ENCODE results near the gene TNNT1.

TNNT1 gene

GRCh38 chr19:55094456-55095259 lies 54.3 kb downstream of the TNNT1 start:
- peaks cover 27% of the 10 kb centered on the region for H3K36me3 ChIP-seq (replicated peaks; ENCODE audit: low read depth, low read length)
- TF ChIP-seq EZH2phosphoT487 (IDR thresholded peaks at IDR 0.05; ENCODE audit: low read depth), result no peak
- TF ChIP-seq, protein P1, sequence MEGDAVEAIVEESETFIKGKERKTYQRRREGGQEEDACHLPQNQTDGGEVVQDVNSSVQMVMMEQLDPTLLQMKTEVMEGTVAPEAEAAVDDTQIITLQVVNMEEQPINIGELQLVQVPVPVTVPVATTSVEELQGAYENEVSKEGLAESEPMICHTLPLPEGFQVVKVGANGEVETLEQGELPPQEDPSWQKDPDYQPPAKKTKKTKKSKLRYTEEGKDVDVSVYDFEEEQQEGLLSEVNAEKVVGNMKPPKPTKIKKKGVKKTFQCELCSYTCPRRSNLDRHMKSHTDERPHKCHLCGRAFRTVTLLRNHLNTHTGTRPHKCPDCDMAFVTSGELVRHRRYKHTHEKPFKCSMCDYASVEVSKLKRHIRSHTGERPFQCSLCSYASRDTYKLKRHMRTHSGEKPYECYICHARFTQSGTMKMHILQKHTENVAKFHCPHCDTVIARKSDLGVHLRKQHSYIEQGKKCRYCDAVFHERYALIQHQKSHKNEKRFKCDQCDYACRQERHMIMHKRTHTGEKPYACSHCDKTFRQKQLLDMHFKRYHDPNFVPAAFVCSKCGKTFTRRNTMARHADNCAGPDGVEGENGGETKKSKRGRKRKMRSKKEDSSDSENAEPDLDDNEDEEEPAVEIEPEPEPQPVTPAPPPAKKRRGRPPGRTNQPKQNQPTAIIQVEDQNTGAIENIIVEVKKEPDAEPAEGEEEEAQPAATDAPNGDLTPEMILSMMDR (IDR thresholded peaks at IDR 0.05; ENCODE audit: low read depth, low read length), result no peak

DNA sequence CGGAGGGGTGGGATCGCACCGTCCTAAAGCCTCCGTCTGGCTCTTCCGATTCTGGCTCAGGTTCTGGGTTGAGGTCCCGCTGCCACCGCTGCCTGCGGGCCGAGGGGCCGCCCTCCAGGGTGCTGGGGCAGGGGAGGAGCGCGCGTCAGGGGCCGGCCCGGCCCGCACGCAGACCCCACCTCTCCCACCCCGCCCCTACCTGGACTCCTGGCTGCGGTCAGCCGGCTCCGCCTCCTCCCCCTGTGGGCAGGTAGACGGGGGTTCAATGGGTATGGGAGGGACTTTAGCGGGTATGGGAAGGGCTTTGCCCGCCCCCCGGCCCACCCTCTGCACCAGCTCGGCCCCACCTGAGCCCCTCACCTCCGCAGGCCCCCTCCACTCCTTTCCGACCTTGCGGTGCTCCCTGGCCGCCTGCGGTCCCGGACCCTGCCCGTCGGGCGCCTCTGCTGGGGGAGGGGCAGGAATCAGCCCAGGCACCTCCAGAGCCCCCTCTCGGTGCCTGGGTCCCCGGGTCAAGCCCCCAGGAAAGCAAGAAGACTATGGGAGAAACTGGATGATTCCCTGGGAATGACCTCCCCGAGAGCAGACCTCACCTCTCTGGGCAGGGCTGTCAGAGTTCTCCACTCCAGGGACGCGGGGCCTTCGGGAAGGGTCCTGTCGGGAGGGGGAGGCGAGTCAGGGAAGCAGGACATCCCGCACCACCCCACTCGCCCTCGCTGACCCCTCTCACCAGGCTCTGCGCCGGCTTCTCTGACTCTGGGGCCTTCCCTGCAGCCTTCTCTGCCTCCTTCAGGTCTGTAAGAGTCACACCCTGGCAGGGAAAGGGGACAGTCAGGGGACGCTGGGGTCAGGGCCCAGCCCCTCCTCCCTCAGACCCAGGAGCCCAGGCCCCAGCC lies 56.3 kb downstream of the TNNT1 start:
- Histone ChIP-seq H2AFZ (ENCODE audit: low read depth, low read length) (no peak overlapping the region), H3K27me3 (ENCODE audit: low read depth, low read length) (no peaks in the 10 kb centered on the region), H4K20me1 (ENCODE audit: insufficient read depth, low read length) (no peaks in the 10 kb centered on the region), H3K9ac (ENCODE audit: low read length) (no peak overlapping the region), H3K27ac (ENCODE audit: low read length) (no peak overlapping the region), H3K9me3 (ENCODE audit: insufficient read depth, low read length) (no peaks in the 10 kb centered on the region), H3K79me2 (ENCODE audit: low read length) (no peaks in the 10 kb centered on the region), H3K4me1 (ENCODE audit: low read length) (no peaks in the 10 kb centered on the region), H3K4me3 (ENCODE audit: low read length) (no peak overlapping the region), H3K36me3 (replicated peaks; ENCODE audit: low read depth, low read length) (peaks cover 27% of the 10 kb centered on the region), H3K4me2 (ENCODE audit: low read length) (no peak overlapping the region)
- TF ChIP-seq, protein P1 (IDR thresholded peaks at IDR 0.05; ENCODE audit: low read depth, low read length), result no peak
- TF ChIP-seq EZH2phosphoT487 (IDR thresholded peaks at IDR 0.05; ENCODE audit: low read depth), result no peak

More at GRCh38 chr19:55094456-55095259, 54.3 kb downstream of the TNNT1 start:
- no peaks in the 10 kb centered on the region for H3K9me3 ChIP-seq (ENCODE audit: insufficient read depth, low read length)
- H4K20me1 ChIP-seq (ENCODE audit: insufficient read depth, low read length), result peaks cover 6% of the 10 kb centered on the region; the same call in 1 of the 2 replicates
- H3K9ac ChIP-seq (ENCODE audit: low read length), result no peak overlapping the region
- H3K27me3 ChIP-seq (ENCODE audit: low read depth, low read length), result no peaks in the 10 kb centered on the region
- no peak overlapping the region for H2AFZ ChIP-seq (ENCODE audit: low read depth, low read length)
- H3K27ac ChIP-seq (ENCODE audit: low read length), result no peak overlapping the region
- H3K4me2 ChIP-seq (ENCODE audit: low read length), result no peak overlapping the region
- no peaks in the 10 kb centered on the region for H3K4me1 ChIP-seq (ENCODE audit: low read length)
- H3K79me2 ChIP-seq (ENCODE audit: low read length), result no peaks in the 10 kb centered on the region
- H3K4me3 ChIP-seq (ENCODE audit: low read length), result no peak overlapping the region

DNA sequence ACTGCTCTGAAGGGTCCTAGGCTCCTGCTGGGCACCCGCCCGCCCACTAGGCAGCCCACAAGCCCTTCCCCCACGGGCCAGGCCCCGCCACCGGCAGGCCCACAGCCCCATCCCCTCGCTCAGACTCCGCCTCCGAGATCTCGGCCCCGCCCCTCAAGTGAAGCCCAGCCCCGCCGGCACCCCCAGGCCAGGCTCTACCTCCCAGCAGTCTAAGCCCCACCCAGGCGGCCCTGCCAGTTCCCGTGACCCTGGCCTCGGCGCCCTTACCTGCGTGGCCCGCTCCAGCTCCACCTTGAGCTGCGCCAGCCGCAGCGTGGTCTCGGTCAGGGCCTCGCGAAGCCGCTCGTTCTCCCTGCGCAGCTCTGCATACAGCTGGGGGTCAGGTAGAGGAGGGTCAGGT lies 57.1 kb downstream of the TNNT1 start:
- H3K9me3 ChIP-seq (ENCODE audit: insufficient read depth, low read length), result no peaks in the 10 kb centered on the region
- H3K4me1 ChIP-seq (ENCODE audit: low read length), result no peaks in the 10 kb centered on the region
- H3K27me3 ChIP-seq (ENCODE audit: low read depth, low read length), result no peaks in the 10 kb centered on the region
- no peak overlapping the region for H2AFZ ChIP-seq (ENCODE audit: low read depth, low read length)
- H4K20me1 ChIP-seq (ENCODE audit: insufficient read depth, low read length), result no peaks in the 10 kb centered on the region
- no peak overlapping the region for H3K9ac ChIP-seq (ENCODE audit: low read length)
- TF ChIP-seq EZH2phosphoT487 (IDR thresholded peaks at IDR 0.05; ENCODE audit: low read depth), result no peak
- TF ChIP-seq, protein P1 (IDR thresholded peaks at IDR 0.05; ENCODE audit: low read depth, low read length), result no peak
- no peak overlapping the region for H3K4me3 ChIP-seq (ENCODE audit: low read length)
- no peak overlapping the region for H3K27ac ChIP-seq (ENCODE audit: low read length)
- H3K4me2 ChIP-seq (ENCODE audit: low read length), result no peak overlapping the region
- H3K36me3 ChIP-seq (replicated peaks; ENCODE audit: low read depth, low read length), result peaks cover 30% of the 10 kb centered on the region
- H3K79me2 ChIP-seq (ENCODE audit: low read length), result no peaks in the 10 kb centered on the region
